H54 (cell line): ENCODE measurements around the gene PTPN20.
"Not testable (repeated sequence)": the region's sequence is repeated elsewhere in the genome, so short reads cannot be mapped to it uniquely, and the experiment has no call there.

Experiments
- DNase-seq: peaks from one replicate; pipeline ENCODE4 v3.0.0; 2011; ENCODE audit warnings: low spot score, mixed read lengths; ENCODE audit not compliant: insufficient read length
- FAIRE-seq: peaks from 3 replicates; lab custom pipeline; 2011; peaks lifted over from hg19 to GRCh38; lab: Jason Lieb, UNC
- POLR2A ChIP-seq: IDR thresholded peaks from 2 replicates; pipeline ENCODE4 v1.6.1; 2011; ENCODE audit warnings: low read depth, mild to moderate bottlenecking, low read length

PTPN20 gene

DNA sequence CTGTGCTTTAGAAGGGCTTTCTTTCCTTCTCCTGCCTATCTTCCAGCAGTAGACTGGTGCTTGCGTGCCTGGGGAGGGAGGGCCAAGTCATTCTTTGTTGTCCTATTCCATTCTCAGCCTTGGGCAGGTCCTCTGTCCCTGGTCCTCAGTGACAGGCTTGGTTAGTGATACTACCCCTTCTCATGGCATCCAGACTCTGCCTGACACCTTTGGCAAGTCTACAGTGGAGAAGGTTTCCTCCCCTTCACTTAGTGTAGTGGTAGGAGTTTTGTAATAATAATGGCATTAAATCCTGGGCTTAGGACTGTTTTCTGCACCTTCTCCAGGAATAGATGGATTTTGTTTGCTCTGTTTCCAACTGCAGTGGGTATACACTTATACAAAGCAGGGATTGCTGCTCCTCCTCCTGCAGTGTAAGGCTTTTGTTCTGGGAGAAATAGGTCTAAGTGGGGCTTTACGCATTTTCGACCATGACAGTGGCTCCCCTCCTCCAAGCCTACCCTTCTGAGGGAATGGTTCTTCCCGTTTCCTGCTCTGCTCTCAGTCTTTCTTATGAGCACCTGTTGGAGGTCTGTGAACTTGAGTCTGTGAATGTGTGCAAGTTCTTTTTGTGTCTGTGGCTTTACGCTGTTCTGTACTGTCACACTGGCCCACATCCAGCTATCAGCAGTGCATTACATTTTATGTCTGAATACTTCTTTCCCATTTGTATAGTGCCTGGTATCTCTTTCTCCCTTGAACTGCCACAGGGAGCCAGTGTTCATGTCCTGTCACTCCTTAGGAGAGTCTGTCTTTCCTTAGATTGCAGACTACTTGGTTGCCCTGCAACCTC is 37.7 kb downstream of the PTPN20 start:
- not testable (repeated sequence) for DNase-seq, FAIRE-seq

DNA sequence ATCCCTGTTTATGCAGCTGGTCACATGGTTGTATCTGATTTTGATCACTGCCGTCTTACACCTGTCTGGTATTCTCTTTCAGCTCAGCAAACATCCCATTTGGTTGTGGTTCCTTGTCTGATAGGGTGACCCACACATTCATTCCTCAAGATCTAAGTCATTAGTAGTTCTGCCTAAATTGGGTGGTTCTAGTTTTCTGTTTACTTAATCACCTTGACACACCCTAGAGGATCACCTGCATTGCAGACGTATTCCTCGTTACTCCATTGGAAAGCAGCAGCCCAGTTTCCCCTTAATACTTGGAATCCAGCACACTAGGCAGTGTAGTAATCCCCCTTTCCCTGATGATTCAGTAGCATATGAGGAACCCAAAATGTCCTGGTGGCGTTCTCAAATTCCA is 41.3 kb downstream of the PTPN20 start:
- not testable (repeated sequence) for FAIRE-seq, DNase-seq

DNA sequence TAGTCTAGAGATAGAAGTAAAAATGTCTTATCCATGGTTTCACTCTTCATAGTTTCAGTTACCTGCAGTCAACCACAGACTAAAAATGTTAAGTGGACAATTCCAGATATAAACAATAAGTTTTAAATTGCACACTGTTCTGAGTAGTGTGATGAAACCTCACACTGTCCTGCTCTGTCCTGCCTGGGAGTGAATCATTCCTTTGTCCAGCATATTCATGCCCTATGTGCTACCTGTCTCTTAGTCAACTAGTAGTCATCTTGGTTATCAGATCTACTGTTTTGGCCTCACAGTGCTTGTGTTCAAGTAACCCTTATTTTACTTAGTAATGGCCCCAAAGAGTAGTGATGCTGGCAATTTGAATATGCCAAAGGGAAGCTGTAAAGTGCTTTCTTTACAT is 49.5 kb downstream of the PTPN20 start:
- not testable (repeated sequence) for DNase-seq, FAIRE-seq

- not testable (repeated sequence) for FAIRE-seq, DNase-seq
Observed at GRCh38 chr10:46963356-46963755, 52.1 kb downstream of the PTPN20 start.

DNA sequence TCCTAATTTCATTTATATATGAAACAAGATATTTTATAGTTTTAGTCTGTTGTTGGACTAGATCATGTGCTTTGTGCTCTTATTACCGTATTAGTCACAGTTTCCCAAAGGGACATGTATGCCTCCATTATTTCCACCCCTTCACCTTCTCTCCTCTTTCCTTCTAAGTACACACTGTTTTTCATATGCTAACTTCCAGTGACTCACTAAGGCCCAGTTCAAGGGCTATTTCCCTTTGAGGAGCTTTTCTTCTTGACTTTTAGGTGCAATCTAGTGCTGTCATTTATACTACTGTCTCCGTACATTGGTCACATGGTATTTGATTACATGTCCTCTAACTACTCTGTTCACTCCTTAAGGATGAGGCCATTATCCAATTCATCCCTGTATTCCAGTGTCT is 55.8 kb downstream of the PTPN20 start:
- DNase-seq, FAIRE-seq: not testable (repeated sequence)

DNA sequence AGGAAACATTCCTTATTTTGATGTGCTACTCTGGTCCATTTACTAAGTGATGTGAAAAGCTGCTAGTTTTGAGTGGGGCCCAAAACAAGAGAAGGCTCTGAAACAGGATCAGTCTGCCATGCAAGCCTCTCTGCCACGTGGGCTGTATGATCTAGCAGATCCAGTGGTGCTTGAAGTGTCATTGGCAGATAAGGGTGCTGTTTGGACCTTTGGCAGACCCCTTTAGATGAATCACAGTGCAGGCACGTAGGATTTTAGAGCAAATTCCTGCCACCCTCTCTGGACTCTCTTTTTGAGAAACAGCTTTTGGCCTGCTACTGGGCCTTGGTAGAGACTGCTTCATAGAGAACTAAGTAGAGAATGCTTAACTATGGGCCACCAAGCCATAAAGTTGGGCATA is 69.0 kb downstream of the PTPN20 start:
- not testable (repeated sequence) for FAIRE-seq, DNase-seq

GRCh38 chr10:46987233-46987924 is 76.2 kb downstream of the PTPN20 start:
- FAIRE-seq, DNase-seq: not testable (repeated sequence)

DNA sequence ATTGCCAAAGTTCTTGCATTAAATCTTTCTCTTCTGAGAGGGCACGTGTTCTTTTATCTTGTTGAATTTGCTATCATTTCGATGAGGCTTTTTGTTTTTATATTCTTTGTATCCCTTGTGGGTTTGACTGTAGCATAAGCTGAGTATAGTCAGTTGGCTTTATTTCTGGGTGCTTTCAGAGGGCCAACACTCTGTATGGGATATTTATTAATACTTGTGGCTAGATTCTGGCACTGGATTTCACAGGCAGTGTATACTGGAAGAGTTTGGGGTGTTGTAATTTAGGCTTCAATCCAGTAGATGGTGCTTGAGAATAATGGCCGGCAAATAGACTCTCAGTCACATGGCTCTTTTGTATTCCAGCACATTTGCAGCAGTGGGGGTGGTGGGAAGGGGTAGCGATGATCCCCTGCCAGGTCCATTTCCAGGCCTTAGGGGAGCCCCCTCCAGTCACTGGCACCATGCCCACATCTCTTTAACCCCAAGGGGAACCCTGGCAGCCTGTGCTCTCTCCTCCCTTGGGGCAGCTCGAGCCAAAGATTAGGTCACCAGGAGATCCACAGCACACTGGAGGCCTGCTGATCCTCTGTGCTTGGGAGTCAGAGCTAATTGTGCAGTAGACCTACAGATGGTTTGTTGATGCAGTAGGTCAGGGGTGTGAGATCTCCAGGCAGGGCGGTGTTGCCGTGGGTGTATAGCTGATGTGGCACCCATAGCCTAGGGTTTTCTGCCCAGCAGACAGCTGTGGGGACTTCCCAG is 81.8 kb downstream of the PTPN20 start:
- DNase-seq (peak; percentile 32), FAIRE-seq (peak; percentile 94)
- no peak for TF ChIP-seq POLR2A

DNA sequence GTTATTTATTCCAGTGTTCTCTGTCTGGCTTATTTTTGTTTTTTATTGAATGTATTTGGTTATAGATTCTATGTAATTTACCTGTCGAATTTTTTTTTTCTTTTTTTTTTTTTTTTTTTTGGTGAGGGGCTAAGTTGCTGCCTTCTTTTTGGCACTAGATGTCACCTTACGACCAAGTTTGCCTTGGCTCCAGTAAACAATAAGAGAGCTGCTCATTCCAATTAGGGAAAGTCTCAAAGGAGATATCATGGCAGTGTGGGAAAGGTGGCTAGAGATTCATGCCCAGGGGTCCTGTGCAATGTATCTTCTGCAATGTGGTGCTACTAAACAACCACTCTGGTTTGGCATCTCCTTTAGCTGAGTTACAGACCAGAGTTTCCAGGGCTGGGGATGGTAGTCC is 84.0 kb downstream of the PTPN20 start:
- FAIRE-seq, result no peak
- no peak for TF ChIP-seq POLR2A
- DNase-seq, result no peak

DNA sequence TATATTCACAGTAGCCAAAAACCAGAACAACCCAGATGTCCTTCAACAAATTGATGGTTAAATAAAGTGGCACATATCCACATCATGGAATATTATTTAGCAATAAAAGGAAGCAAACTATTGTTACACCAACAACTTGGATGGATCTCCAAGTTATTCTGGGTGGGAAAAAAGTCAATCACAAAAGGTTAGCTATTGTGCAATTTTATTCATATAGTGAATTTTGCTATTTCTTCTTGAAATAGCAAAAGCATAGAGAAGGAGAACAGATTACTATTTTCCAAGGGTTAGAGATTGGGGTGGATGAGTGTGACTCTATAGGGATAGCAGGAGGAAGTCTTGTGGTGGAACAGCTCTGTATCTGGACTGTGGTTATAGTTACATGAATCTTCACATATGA is 87.0 kb downstream of the PTPN20 start:
- no peak for TF ChIP-seq POLR2A
- FAIRE-seq (no peak), DNase-seq (no peak)

GRCh38 chr10:46998595-46998994 is 87.4 kb downstream of the PTPN20 start:
- FAIRE-seq (no peak), DNase-seq (no peak)
- no peak for TF ChIP-seq POLR2A

GRCh38 chr10:46999217-46999616 is 88.0 kb downstream of the PTPN20 start:
- FAIRE-seq, result no peak
- no peak for TF ChIP-seq POLR2A
- DNase-seq, result no peak

GRCh38 chr10:47008769-47009168 is 97.5 kb downstream of the PTPN20 start:
- no peak for DNase-seq
- TF ChIP-seq POLR2A, result no peak
- no peak for FAIRE-seq

DNA sequence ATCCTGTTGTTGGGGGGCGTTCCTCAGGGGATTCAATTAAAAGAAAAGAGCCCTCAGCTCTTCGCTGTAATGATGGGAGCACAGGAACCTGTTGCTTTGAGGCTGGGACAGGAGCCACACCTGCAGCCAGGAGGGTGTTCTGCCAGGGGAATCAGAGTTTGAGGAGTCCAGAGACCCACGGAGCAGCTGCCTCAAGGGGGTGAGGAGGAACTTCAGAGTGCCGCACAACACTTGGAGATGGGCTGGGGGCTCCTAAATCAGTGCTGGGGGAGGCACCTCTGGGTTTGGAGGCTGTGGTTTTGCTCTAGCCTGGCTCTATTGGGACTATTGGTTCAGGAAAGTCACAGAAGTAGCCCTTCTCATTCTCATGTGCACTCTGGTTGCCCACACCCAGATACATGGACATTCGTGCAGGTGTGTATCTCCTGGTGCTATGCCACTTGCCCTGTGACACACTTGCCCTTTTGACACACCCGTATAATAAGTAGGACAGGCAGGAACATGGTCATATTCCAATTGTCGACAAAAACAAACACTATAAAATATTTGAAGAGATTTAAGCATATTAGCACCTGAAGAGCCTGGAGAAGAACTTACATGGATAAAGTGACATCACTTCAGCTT is 98.1 kb downstream of the PTPN20 start:
- FAIRE-seq (no peak), DNase-seq (no peak)
- no peak for TF ChIP-seq POLR2A
